T-helper 2 cell treated with Interferon-gamma antibody and Interleukin-4, amounts not matched to agents 5 μg/mL and 100 μg/mL, for 36 hours (primary cell): ENCODE measurements around the gene KLC3.
"Not testable (repeated sequence)": the region's sequence is repeated elsewhere in the genome, so short reads cannot be mapped to it uniquely, and the experiment has no call there.

Experiments
- DNase-seq: peaks from one replicate; pipeline ENCODE4 v3.0.0; 2021; ENCODE audit warnings: low spot score
- H3K27ac Mint-ChIP-seq: one replicate; pipeline ENCODE4 v1.8.0; 2021; ENCODE audit warnings: mild to moderate bottlenecking, mixed read lengths
- H3K27me3 Mint-ChIP-seq: one replicate; pipeline ENCODE4 v1.8.0; 2021; ENCODE audit warnings: low read depth, mixed read lengths
- H3K36me3 Mint-ChIP-seq: one replicate; pipeline ENCODE4 v1.8.0; 2021; ENCODE audit warnings: low read depth, mixed read lengths
- H3K4me1 Mint-ChIP-seq: one replicate; pipeline ENCODE4 v1.8.0; 2021; ENCODE audit warnings: low read depth, mixed read lengths
- H3K4me3 Mint-ChIP-seq: one replicate; pipeline ENCODE4 v1.8.0; 2022; ENCODE audit warnings: mild to moderate bottlenecking, moderate library complexity, mixed read lengths
- H3K9me3 Mint-ChIP-seq: one replicate; pipeline ENCODE4 v1.8.0; 2021; ENCODE audit warnings: mixed read lengths

The KLC3 gene

DNA sequence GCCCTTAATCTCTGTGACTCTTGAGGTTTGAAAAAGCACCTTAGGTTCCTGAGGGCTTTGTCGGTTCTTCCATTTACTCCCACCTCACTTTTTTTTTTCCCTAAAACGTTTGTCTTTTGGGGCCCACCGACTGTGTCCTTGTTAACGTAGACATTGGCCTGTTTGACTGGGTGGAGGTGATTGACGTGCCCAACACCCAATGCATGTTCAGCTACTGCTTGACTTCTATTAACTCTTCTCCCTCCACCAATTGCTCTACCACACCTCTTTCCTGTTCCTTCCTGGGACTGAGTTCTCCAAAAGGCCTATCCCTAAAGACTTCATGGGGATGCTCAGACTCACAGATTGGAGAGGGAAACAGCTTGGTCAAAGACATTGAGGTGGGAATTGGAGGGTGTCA lies 35.1 kb upstream of the KLC3 start:
- no peaks in the 10 kb centered on the region for H3K36me3 Mint-ChIP-seq
- H3K27ac Mint-ChIP-seq: no peak overlapping the region
- DNase-seq: no peak
- no peaks in the 10 kb centered on the region for H3K27me3 Mint-ChIP-seq
- H3K9me3 Mint-ChIP-seq: no peaks in the 10 kb centered on the region
- no peak overlapping the region for H3K4me3 Mint-ChIP-seq
- no peaks in the 10 kb centered on the region for H3K4me1 Mint-ChIP-seq

- Mint-ChIP-seq H3K27ac (no peak overlapping the region), H3K36me3 (no peaks in the 10 kb centered on the region), H3K27me3 (no peaks in the 10 kb centered on the region), H3K4me1 (no peaks in the 10 kb centered on the region), H3K4me3 (no peak overlapping the region), H3K9me3 (no peaks in the 10 kb centered on the region)
- DNase-seq: no peak
These were observed 34.5 kb upstream of the KLC3 start for GRCh38 chr19:45306040-45306439.

DNA sequence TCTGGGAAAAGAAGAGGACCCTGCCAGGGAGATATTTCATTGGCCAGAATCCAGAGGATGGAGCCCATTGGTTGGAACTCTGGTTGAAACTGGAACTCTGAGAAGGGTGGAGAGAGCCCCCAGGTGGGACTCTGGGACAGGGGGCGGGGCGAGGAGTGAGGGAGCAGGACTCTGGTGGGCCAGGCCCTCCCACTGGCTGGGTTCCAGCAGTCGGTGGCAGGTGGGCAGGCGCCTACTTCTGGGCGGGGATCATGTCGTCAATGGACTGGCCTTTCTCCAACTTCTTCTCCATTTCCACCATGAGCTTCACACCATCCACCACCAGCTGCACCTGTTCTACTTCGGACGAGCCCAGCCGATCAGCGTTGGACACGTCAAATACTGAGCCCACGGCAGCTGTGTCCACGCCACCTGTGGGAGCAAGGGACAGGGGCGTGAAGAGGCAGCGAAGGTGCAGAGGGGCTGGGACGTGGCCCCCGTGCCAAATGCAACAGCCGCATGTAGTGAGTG lies 34.0 kb upstream of the KLC3 start:
- Mint-ChIP-seq H3K4me1 (no peaks in the 10 kb centered on the region), H3K27me3 (no peaks in the 10 kb centered on the region), H3K27ac (no peak overlapping the region), H3K9me3 (no peaks in the 10 kb centered on the region), H3K4me3 (no peak overlapping the region), H3K36me3 (no peaks in the 10 kb centered on the region)
- DNase-seq: no peak

DNA sequence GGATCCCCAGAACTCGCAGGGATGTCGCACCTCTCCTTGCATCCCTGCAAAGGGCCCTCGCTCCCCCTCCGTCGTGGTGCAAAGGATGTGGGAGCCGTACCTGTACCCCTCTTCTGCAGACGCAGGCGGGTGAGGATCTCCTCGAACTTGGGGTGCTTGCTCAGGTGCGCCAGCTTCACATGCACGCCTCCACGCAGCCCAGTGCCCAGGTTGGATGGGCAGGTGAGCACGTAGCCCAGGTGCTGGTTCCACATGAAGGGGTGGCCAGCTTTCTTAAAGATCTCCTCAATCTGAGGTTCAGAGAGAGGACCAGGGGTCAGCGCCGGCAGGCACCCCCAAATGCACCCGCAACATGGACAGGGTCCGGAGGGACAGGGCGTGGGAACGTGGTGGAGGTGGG lies 33.2 kb upstream of the KLC3 start:
- H3K27me3 Mint-ChIP-seq: no peaks in the 10 kb centered on the region
- H3K36me3 Mint-ChIP-seq: no peaks in the 10 kb centered on the region
- no peaks in the 10 kb centered on the region for H3K4me1 Mint-ChIP-seq
- H3K27ac Mint-ChIP-seq: no peak overlapping the region
- H3K4me3 Mint-ChIP-seq: no peak overlapping the region
- no peaks in the 10 kb centered on the region for H3K9me3 Mint-ChIP-seq
- no peak for DNase-seq

DNA sequence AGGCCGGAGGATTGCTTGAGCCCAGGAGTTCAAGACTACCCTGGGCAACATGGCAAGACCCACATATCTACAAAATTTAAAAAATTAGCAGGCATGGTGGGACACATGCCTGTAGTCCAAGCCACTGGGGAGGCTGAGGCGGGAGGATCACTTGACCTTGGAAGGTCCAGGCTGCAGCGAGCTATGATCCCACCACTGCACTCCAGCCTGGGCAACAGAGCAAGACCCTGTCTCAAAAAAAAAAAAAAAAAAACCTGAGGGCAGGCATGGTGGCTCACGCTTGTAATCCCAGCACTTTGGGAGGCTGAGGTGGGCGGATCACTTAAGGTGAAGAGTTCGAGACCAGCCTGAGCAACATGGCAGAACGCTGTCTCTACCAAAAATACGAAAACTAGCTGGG lies 31.2 kb upstream of the KLC3 start:
- H3K4me1 Mint-ChIP-seq, H3K4me3 Mint-ChIP-seq, H3K36me3 Mint-ChIP-seq, H3K9me3 Mint-ChIP-seq, H3K27ac Mint-ChIP-seq, H3K27me3 Mint-ChIP-seq, DNase-seq: not testable (repeated sequence)

DNA sequence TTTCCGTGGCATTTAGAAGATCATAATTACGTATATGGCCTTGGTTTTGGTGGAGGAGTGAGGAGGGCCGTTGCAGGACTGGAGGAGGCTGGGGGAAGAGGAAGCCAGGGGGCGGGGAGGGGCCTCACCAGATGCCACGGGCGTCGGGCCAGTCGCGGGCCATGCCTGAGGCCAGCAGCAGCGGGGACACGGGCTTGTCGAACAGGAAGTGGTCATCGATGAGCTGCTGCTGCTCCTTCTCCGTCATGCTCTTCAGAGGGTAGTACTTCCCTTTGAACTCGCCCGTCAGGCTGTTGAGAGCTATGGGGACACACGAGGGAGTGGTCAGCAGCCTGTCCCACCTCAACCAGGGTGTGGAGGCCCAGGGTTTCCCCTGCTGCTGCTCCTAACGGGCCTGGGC lies 28.9 kb upstream of the KLC3 start:
- no peaks in the 10 kb centered on the region for H3K4me1 Mint-ChIP-seq
- no peak overlapping the region for H3K27ac Mint-ChIP-seq
- H3K9me3 Mint-ChIP-seq: no peaks in the 10 kb centered on the region
- peaks cover 10% of the 10 kb centered on the region for H3K27me3 Mint-ChIP-seq
- H3K4me3 Mint-ChIP-seq: no peak overlapping the region
- no peaks in the 10 kb centered on the region for H3K36me3 Mint-ChIP-seq
- DNase-seq: no peak

- H3K4me3 Mint-ChIP-seq, DNase-seq, H3K4me1 Mint-ChIP-seq, H3K36me3 Mint-ChIP-seq, H3K27ac Mint-ChIP-seq, H3K9me3 Mint-ChIP-seq: not testable (repeated sequence)
- peaks cover 12% of the 10 kb centered on the region for H3K27me3 Mint-ChIP-seq
These were observed 28.3 kb upstream of the KLC3 start for GRCh38 chr19:45312285-45312684.

GRCh38 chr19:45314708-45315245 lies 25.8 kb upstream of the KLC3 start:
- H3K27me3 Mint-ChIP-seq: peaks cover 19% of the 10 kb centered on the region
- H3K4me3 Mint-ChIP-seq: no peak overlapping the region
- no peak for DNase-seq
- no peaks in the 10 kb centered on the region for H3K9me3 Mint-ChIP-seq
- H3K4me1 Mint-ChIP-seq: no peaks in the 10 kb centered on the region
- no peaks in the 10 kb centered on the region for H3K36me3 Mint-ChIP-seq
- H3K27ac Mint-ChIP-seq: no peak overlapping the region

DNA sequence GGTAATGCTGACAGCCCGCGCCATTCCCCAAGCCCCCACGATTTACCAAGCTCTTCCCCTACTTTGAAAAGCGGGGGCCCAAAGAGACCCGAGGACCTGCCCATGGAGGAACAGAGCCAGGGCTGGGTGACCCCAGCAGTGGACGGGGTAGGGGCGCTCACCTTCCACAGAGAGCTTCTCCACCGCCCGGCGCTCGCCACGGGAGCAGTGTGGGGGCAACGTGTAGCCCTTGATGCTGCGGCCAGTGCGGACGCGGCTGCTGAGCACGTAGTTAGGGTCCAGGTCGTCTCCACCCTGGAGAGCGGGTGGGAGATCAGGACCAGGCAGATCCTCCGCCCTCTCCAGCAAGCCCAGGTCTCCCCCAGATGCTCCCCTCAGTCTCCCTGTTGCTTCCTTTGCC lies 25.2 kb upstream of the KLC3 start:
- peaks cover 19% of the 10 kb centered on the region for H3K27me3 Mint-ChIP-seq
- no peaks in the 10 kb centered on the region for H3K36me3 Mint-ChIP-seq
- no peaks in the 10 kb centered on the region for H3K4me1 Mint-ChIP-seq
- H3K27ac Mint-ChIP-seq: no peak overlapping the region
- DNase-seq: no peak
- no peaks in the 10 kb centered on the region for H3K9me3 Mint-ChIP-seq
- H3K4me3 Mint-ChIP-seq: no peak overlapping the region

GRCh38 chr19:45320997-45321775 lies 19.4 kb upstream of the KLC3 start:
- Mint-ChIP-seq H3K4me3 (no peak overlapping the region), H3K4me1 (no peaks in the 10 kb centered on the region), H3K27ac (no peak overlapping the region), H3K9me3 (no peaks in the 10 kb centered on the region), H3K27me3 (peaks cover 39% of the 10 kb centered on the region), H3K36me3 (no peaks in the 10 kb centered on the region)
- no peak for DNase-seq

GRCh38 chr19:45321848-45322247 lies 18.7 kb upstream of the KLC3 start:
- DNase-seq: no peak
- H3K36me3 Mint-ChIP-seq: no peaks in the 10 kb centered on the region
- peaks cover 35% of the 10 kb centered on the region for H3K27me3 Mint-ChIP-seq
- no peak overlapping the region for H3K4me3 Mint-ChIP-seq
- peaks cover 2% of the 10 kb centered on the region for H3K4me1 Mint-ChIP-seq
- no peaks in the 10 kb centered on the region for H3K9me3 Mint-ChIP-seq
- no peak overlapping the region for H3K27ac Mint-ChIP-seq

- Mint-ChIP-seq H3K9me3 (no peaks in the 10 kb centered on the region), H3K4me1 (peaks cover 2% of the 10 kb centered on the region), H3K4me3 (no peak overlapping the region), H3K27ac (no peak overlapping the region), H3K27me3 (peaks cover 33% of the 10 kb centered on the region), H3K36me3 (no peaks in the 10 kb centered on the region)
- no peak for DNase-seq
These were observed 18.2 kb upstream of the KLC3 start for GRCh38 chr19:45322311-45322710.

DNA sequence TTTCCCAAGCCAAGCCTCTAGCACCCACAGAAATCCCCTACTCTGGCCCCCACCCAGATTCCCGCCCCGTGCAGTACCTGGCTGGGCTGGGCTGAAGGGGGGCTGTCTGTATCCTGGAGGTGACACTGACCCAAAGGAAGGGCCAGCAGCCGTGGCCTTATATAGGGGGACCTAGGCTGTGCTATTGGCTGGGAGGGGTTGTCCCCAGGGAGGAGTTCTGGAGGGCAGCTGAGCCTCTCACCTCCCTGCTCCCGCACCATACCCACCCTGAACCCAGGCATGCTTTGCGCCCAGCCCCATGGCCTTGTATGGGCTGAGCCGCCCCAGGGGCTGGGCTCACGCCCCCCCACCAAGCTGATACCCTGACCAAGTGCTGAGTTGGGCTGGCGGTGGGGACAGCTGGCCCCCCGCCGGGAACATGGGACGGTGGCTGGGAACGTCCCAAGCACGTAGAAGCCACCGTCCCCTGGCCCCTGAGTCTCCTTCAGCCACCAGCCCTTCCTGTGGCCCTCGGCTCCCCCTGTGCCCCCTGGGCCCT lies 17.7 kb upstream of the KLC3 start, which contains the start of gene CKM:
Gene CKM, minus strand, starts transcription at position 132 of the 538 bp plus-strand sequence. CDS start 3,162 bp downstream, outside the sequence.
- peaks cover 2% of the 10 kb centered on the region for H3K4me1 Mint-ChIP-seq
- H3K36me3 Mint-ChIP-seq: no peaks in the 10 kb centered on the region
- no peak within 1 kb of the TSS for H3K27ac Mint-ChIP-seq
- peaks cover 30% of the 10 kb centered on the region for H3K27me3 Mint-ChIP-seq
- H3K4me3 Mint-ChIP-seq: no peak within 1 kb of the TSS
- no peak for DNase-seq
- no peaks in the 10 kb centered on the region for H3K9me3 Mint-ChIP-seq

DNA sequence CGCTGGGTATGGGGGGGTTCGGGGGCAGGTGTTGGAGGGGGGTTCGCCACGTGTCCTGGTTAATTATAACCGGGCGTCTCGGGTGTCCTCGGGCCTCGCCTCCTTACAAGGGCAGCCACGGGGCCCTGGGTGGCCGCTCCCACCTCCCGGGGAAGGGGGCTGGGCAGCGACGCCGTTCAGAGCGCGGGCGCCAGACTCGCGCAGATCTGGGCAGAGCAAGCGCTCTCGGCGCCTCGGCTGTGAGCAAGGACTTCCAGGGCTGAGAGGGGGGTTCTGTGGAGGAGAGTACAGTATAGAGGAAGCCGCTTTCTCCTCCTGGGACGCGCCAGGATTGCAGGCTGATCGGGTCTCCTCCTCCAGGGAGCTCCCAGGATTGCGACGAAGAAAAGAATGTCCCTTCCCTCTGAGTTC lies 16.9 kb upstream of the KLC3 start:
- Mint-ChIP-seq H3K4me1 (peaks cover 2% of the 10 kb centered on the region), H3K4me3 (no peak overlapping the region)

More for the DNA sequence above, 16.9 kb upstream of the KLC3 start:
- no peak for DNase-seq
- H3K27me3 Mint-ChIP-seq: peaks cover 26% of the 10 kb centered on the region
- no peaks in the 10 kb centered on the region for H3K36me3 Mint-ChIP-seq
- no peak overlapping the region for H3K27ac Mint-ChIP-seq
- H3K9me3 Mint-ChIP-seq: no peaks in the 10 kb centered on the region
